ENCODE measurements around the gene APBB2.

GRCh38 chr4:40832175-40832574, 382.2 kb downstream of the APBB2 start:
- TF ChIP-seq, protein P1, sequence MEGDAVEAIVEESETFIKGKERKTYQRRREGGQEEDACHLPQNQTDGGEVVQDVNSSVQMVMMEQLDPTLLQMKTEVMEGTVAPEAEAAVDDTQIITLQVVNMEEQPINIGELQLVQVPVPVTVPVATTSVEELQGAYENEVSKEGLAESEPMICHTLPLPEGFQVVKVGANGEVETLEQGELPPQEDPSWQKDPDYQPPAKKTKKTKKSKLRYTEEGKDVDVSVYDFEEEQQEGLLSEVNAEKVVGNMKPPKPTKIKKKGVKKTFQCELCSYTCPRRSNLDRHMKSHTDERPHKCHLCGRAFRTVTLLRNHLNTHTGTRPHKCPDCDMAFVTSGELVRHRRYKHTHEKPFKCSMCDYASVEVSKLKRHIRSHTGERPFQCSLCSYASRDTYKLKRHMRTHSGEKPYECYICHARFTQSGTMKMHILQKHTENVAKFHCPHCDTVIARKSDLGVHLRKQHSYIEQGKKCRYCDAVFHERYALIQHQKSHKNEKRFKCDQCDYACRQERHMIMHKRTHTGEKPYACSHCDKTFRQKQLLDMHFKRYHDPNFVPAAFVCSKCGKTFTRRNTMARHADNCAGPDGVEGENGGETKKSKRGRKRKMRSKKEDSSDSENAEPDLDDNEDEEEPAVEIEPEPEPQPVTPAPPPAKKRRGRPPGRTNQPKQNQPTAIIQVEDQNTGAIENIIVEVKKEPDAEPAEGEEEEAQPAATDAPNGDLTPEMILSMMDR (IDR thresholded peaks at IDR 0.05) = no peak
- TF ChIP-seq EZH2 (IDR thresholded peaks at IDR 0.05; ENCODE audit: borderline replicate concordance, insufficient read depth, low read depth, low read length, poor library complexity, severe bottlenecking) = no peak
